Pancreas (tissue), 10 donors: ENCODE measurements around the gene ITPR3. TPM values are rescaled to one million over a fixed set of nuclear protein-coding genes. Genes with fewer than 3 reads are reported as not detected.
A peak's percentile ranks its signal among the peaks of the same experiment; 100 is the strongest.

Experiments
- ATAC-seq, 4 donors: fragments of 200-7000 bp; cut with Tn5 transposase; one replicate each; pipeline versions ENCODE4 v1.8.0 to v1.9.1; 2020; ENCODE audit warnings: mild to moderate bottlenecking in 4 of 4, moderate library complexity in 4 of 4
- DNase-seq, 6 donors: peaks; one replicate each; pipeline ENCODE4 v3.0.0-alpha.2; 2020
- FAIRE-seq: peaks from 2 replicates; lab custom pipeline; 2012; peaks lifted over from hg19 to GRCh38; lab: Jason Lieb, UNC
- H3K27ac ChIP-seq, 4 donors: fragments of 200-600 bp; sonication (generic); 1 replicate in 3 of 4; 2 replicates in 1 of 4; pipeline versions ENCODE4 v1.5.0 to v1.8.0; 2020
- H3K27me3 ChIP-seq, 4 donors: fragments of 200-600 bp; one replicate each; pipeline ENCODE4 v1.8.0; 2021
- H3K36me3 ChIP-seq, 3 donors: fragments of 200-600 bp; sonication (generic) in 1 of 3; one replicate each; pipeline versions ENCODE4 v1.5.0 to v1.8.0; 2020 to 2021
- H3K4me1 ChIP-seq, 3 donors: fragments of 200-600 bp; one replicate each; pipeline ENCODE4 v1.8.0; 2021
- H3K4me3 ChIP-seq, 4 donors: fragments of 200-600 bp; sonication (generic) in 2 of 4; one replicate each; pipeline versions ENCODE4 v1.5.0 to v1.8.0; 2020 to 2021
- H3K9me3 ChIP-seq, 4 donors: fragments of 200-600 bp; one replicate each; pipeline ENCODE4 v1.8.0; 2021
- WGBS, 2 donors: extraction: QIAGEN DNeasy Blood & Tissue Kit; methylation state at CpG; one replicate each; pipeline ENCODE4 v1.1.7; 2013; 5-methylcytosine and 5-hydroxymethylcytosine counted together
- intact Hi-C, 3 donors: fragments of 100-400 bp; cut with DNase I; formaldehyde crosslinking; loops; one replicate each; pipeline versions ENCODE4 v1.11.1 to v1.14.2; 2022
- polyA plus RNA-seq, 2 donors: library from polyadenylated mRNA; stranded (reverse); fragments of 200-250 nt; gene quantifications; one replicate each; pipeline ENCODE4 v1.2.3, GENCODE V29; 2013
- total RNA-seq, 6 donors: library from RNA; stranded (reverse); fragmentation: NEBNext Ultra II Directional in 4 of 6; extraction: Animal tissue kit (Norgen Biotek cat#: 25700) in 4 of 6; gene quantifications; one replicate each; pipeline versions ENCODE4 v1.2.1 to v1.2.4, GENCODE V29; 2021 to 2023
- TF ChIP-seq, protein P1 (sequence below), 4 donors: fragments of 200-600 bp; sonication (generic) in 3 of 4; IDR thresholded peaks; one replicate each; pipeline versions ENCODE4 v1.5.0 to v1.8.0; 2021; ENCODE audit warnings: antibody characterized with exemption in 4 of 4
- donor health status: healthy with polysubstance abuse.
- donor health status: DM: no; HTN: no; CAD: no; lungs with moderate emphysema.
- donor health status: DM: no; HTN: no; CAD: no.
- donor health status: control.
- donor health status: control.
- donor health status: Bipolar disorder and iron deficiency.
- donor health status: DM: yes; HTN: yes; CAD: no.
- donor health status: DM: no; HTN: no; CAD: no.
- donor health status: DM: no; HTN: no; CAD: no.
- donor health status: DM: yes; HTN: yes; CAD: no.

Gene ITPR3
- total and polyA plus RNA-seq, 8 donors = 9.1 to 20.3 (median 12.9) TPM

DNA sequence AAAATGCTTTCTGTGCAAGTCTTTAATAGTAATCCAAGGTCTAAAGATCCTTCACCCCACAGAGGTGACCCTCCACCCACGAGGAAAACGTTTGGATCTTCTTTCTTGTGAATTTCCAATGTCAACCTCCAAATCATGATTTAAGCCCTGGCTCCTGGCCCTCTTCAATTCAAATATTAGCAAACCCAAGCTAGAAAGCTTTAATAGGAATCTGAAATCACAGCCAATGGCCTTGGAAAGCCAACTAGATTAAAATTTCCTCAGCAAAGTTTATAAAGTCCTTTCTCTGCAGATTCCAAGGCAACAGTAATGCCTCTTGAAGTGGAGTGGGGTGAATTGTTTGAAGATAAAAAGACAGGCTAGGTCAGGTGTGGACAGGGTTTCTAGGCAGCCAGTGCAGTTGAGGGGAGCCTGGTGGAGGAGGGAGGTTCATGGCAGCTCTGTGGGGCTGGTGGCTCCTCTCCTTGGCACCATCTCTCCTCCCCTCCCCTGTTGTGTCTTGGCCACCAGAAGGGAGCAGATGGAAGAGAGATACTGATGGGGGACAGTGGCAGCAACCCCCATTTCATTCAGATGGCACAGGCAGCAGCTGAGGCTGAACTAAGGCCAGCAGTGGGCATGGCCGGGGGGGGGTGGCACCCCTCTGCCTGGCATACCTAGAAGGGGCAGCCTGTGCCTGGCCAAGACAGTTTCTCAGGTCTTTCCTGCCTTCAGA lies 102.4 kb downstream of the ITPR3 start:
- ATAC-seq = no peak

DNA sequence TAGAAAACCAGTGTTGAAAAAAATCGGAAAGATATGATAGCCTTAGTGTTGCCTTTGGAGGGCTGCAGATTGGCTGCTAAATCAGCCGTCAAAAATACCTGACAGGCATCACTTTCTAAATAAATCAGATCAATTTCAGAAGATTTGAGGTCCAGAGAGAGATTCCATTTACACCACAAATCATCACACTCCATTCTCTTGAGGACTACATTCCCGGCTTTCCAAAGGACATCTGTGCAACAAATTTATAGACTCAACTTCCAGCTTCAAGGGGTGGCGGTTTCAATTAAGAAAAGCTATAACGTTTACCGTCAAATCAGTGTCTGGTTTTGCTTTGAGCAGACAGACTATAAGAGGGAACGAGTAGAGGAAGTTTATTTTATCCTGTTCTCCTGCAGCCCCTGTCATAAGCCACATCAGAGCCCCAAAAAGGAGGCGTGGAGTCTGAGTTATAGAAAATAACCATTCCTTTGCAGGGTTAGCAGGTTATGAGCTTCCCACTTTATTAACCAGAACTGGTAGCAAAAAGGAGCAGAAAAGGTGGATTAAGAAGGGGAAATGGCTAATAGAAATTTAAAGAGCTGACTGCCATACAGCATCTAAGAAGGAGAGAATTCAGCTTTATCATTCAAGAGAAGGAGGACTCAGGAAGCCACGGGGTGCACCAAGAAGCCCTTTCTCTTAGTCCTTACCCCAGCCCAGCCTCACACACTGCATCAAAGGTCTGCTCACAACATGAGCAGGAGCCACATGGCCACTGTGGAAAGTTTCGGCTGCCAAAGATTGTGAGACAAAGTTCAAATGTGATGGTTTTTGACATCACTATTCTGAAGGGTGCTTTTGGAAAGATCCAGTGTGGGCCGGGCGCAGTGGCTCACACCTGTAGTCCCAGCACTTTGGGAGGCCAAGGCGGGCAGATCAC lies 103.2 kb downstream of the ITPR3 start:
- FAIRE-seq = no peak
- DNase-seq = no peak
- ATAC-seq = no peak
- no peaks in the 10 kb centered on the region for H3K27me3 ChIP-seq
- 83 to 85% methylated on average over 13 of the region's 13 CpGs for WGBS, 2 donors
- intact Hi-C loops = no loop called here
- no peaks in the 10 kb centered on the region for H3K9me3 ChIP-seq
- TF ChIP-seq, protein P1, sequence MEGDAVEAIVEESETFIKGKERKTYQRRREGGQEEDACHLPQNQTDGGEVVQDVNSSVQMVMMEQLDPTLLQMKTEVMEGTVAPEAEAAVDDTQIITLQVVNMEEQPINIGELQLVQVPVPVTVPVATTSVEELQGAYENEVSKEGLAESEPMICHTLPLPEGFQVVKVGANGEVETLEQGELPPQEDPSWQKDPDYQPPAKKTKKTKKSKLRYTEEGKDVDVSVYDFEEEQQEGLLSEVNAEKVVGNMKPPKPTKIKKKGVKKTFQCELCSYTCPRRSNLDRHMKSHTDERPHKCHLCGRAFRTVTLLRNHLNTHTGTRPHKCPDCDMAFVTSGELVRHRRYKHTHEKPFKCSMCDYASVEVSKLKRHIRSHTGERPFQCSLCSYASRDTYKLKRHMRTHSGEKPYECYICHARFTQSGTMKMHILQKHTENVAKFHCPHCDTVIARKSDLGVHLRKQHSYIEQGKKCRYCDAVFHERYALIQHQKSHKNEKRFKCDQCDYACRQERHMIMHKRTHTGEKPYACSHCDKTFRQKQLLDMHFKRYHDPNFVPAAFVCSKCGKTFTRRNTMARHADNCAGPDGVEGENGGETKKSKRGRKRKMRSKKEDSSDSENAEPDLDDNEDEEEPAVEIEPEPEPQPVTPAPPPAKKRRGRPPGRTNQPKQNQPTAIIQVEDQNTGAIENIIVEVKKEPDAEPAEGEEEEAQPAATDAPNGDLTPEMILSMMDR (IDR thresholded peaks at IDR 0.05) = no peak
- H3K4me1 ChIP-seq = peaks cover 12 to 46% (median 26%) of the 10 kb centered on the region in 3 donors
- no peak overlapping the region for H3K4me3 ChIP-seq
- no peaks in the 10 kb centered on the region for H3K36me3 ChIP-seq
- H3K27ac ChIP-seq = peak overlapping the region in 1 of 4 donors; percentile 19

More for the DNA sequence above, 102.4 kb downstream of the ITPR3 start:
- 33 to 38% methylated on average over 3 of the region's 3 CpGs for WGBS, 2 donors
- TF ChIP-seq, protein P1 (IDR thresholded peaks at IDR 0.05) = no peak
- H3K4me1 ChIP-seq = peaks cover 12 to 53% (median 21%) of the 10 kb centered on the region in 3 donors
- peak overlapping the region in 2 of 4 donors; percentile 19 to 20 for H3K27ac ChIP-seq
- no peaks in the 10 kb centered on the region for H3K36me3 ChIP-seq
- no peaks in the 10 kb centered on the region for H3K9me3 ChIP-seq
- H3K4me3 ChIP-seq = no peak overlapping the region
- H3K27me3 ChIP-seq = no peaks in the 10 kb centered on the region
- intact Hi-C loops = no loop called here
- DNase-seq (no peak), FAIRE-seq (no peak)

DNA sequence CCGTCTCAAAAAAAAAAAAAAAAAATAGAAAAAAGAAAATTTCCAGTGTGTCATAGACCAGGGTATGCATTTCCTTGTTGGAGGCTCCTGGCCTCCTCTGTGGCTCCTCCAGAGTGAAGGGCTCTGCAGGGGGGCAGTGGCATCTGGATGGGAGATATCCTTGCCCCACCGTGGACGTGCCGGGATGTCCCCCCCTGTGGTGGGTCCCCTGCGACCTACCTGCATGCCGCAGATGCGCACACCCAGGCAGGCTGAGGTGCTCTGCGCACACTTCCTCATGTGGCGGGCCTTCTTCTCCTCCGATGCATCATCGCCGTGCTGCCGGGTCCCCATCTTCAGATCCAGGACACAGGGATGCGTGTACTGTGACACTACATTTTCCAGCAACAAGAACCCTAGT lies 104.1 kb downstream of the ITPR3 start:
- no peak for FAIRE-seq

DNA sequence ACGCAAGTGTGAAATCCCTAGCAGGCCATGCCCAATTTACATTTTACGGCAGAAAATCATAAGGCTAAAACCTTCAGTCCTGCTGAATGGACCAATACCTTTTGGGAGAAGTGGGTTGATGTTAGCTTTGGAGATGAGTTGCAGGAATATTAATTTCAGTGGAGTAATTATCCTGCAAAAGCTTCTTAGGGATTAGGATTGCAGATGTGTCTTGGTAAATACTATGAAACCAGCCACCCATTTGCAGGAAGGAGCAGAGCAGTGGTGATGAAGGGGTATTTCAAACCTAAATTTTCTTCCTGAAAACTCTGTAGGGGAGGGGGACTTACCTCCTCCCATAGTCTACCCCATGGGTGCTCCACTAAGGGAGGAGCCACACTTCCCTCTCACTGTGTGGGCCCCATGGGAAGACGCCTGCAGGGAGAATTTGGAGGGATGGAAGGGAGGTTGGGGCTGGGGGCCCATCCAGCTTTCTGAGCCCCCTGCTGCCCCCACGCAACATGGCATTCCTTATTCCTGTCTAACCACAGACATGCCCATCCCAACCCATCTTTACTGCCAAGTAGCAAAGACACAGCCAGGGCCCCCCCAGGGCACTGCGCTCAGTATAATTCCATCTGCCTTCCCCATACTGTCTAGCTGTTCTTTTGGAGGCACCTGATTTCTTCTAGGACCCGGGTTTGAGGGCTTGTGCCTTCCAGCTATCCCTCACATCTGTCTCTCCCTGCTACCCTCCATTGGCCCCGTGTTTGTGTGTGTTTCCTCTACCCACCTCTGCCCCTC lies 105.0 kb downstream of the ITPR3 start:
- H3K36me3 ChIP-seq = no peaks in the 10 kb centered on the region
- DNase-seq = no peak
- 86 to 94% methylated on average over 7 of the region's 7 CpGs for WGBS, 2 donors
- FAIRE-seq = no peak
- H3K27me3 ChIP-seq = no peaks in the 10 kb centered on the region
- intact Hi-C loops = no loop called here
- TF ChIP-seq, protein P1 (IDR thresholded peaks at IDR 0.05) = no peak
- H3K9me3 ChIP-seq = no peaks in the 10 kb centered on the region
- peak overlapping the region in 1 of 4 donors; percentile 79 for H3K27ac ChIP-seq
- no peak overlapping the region for H3K4me3 ChIP-seq
- no peak for ATAC-seq
- H3K4me1 ChIP-seq = peaks cover 20 to 38% (median 26%) of the 10 kb centered on the region in 3 donors

More for the DNA sequence above, 104.1 kb downstream of the ITPR3 start:
- WGBS, 2 donors = 94 to 98% methylated on average over 12 to 13 of the region's 14 CpGs
- TF ChIP-seq, protein P1 (IDR thresholded peaks at IDR 0.05) = no peak
- H3K27me3 ChIP-seq = no peaks in the 10 kb centered on the region
- H3K36me3 ChIP-seq = no peaks in the 10 kb centered on the region
- ATAC-seq (no peak), DNase-seq (no peak)
- no peak overlapping the region for H3K27ac ChIP-seq
- intact Hi-C loops = no loop called here
- H3K4me3 ChIP-seq = no peak overlapping the region
- H3K4me1 ChIP-seq = peaks cover 12 to 40% (median 26%) of the 10 kb centered on the region in 3 donors
- H3K9me3 ChIP-seq = no peaks in the 10 kb centered on the region
